Osteoblast (primary cell): ENCODE measurements around the gene CPNE9. TPM values are rescaled to one million over a fixed set of nuclear protein-coding genes. Genes with fewer than 3 reads are reported as not detected.

Experiments used
- DNase-seq: peaks from one replicate; pipeline ENCODE4 v3.0.0; 2011; ENCODE audit warnings: low spot score, mixed read lengths; ENCODE audit not compliant: insufficient read length; ENCODE audit errors: missing footprints
- H2AFZ ChIP-seq: 2 replicates; pipeline ENCODE4 v1.6.0; 2011; ENCODE audit warnings: mild to moderate bottlenecking, low read length
- H3K27ac ChIP-seq: 2 replicates; pipeline ENCODE4 v1.5.1; 2011; ENCODE audit warnings: mild to moderate bottlenecking, low read depth, low read length, moderate library complexity
- H3K27me3 ChIP-seq: 2 replicates; pipeline ENCODE4 v1.6.0; 2012; ENCODE audit warnings: mild to moderate bottlenecking, control low read depth, inconsistent platforms, low read length, moderate library complexity; ENCODE audit not compliant: insufficient read depth
- H3K36me3 ChIP-seq: 2 replicates; pipeline ENCODE4 v1.5.1; 2011; ENCODE audit warnings: mild to moderate bottlenecking, low read length, control low read depth, moderate library complexity; ENCODE audit not compliant: insufficient read depth
- H3K4me1 ChIP-seq: 2 replicates; pipeline ENCODE4 v1.5.1; 2011; ENCODE audit warnings: mild to moderate bottlenecking, low read length, control low read depth, moderate library complexity; ENCODE audit not compliant: insufficient read depth
- H3K4me2 ChIP-seq: 2 replicates; pipeline ENCODE4 v1.6.0; 2011; ENCODE audit warnings: mild to moderate bottlenecking, low read length; ENCODE audit not compliant: insufficient read depth
- H3K4me3 ChIP-seq: fragments of 200-600 bp; sonication (generic); 3 replicates; pipeline ENCODE4 v1.5.1; 2012; ENCODE audit warnings: mild to moderate bottlenecking, low read length, inconsistent platforms; ENCODE audit not compliant: insufficient read depth
- H3K79me2 ChIP-seq: 2 replicates; pipeline ENCODE4 v1.6.0; 2012; ENCODE audit warnings: mild to moderate bottlenecking, low read length, control low read depth, inconsistent platforms; ENCODE audit not compliant: insufficient read depth
- H3K9me3 ChIP-seq: 2 replicates; pipeline ENCODE4 v1.5.1; 2011; ENCODE audit warnings: low read depth, low read length, control low read depth
- H4K20me1 ChIP-seq: 2 replicates; pipeline ENCODE4 v1.6.0; 2012; ENCODE audit warnings: mild to moderate bottlenecking, low read length, control low read depth; ENCODE audit not compliant: insufficient read depth
- total RNA-seq: library from RNA; depleted of rRNA; stranded (reverse); fragments of >200 nt; gene quantifications from 2 replicates; pipeline ENCODE4 v1.2.3, GENCODE V29; 2012
- TF ChIP-seq, protein P1 (sequence below): IDR thresholded peaks from 2 replicates; pipeline ENCODE4 v1.5.1; 2011; ENCODE audit warnings: mild to moderate bottlenecking, low read depth, low read length, moderate library complexity; ENCODE audit errors: extremely low read depth

The CPNE9 gene
- total RNA-seq, 1 donor, result not detected

DNA sequence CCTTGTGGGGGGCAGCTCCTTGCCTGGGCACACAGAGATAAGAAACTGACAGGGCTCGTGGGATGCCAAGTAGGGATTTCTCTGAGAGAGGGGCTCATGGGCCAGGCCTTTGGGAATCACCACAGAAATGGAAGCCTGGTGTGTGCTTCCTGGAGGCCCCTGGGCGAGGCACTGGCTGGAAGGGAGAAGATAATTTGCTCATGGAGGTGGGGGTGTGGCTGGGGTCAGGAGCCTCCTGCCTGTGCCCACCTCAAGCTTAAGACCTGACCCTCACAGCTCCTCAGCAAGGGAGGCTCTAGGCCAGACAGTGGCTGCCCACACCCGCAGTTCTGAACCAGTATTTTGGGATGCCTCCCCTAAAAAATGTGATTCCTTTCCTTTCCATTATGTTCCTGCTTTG, 16.9 kb upstream of the CPNE9 start:
- peak; percentile 73 for DNase-seq
- peaks cover 65% of the 10 kb centered on the region for H3K36me3 ChIP-seq
- TF ChIP-seq, protein P1, sequence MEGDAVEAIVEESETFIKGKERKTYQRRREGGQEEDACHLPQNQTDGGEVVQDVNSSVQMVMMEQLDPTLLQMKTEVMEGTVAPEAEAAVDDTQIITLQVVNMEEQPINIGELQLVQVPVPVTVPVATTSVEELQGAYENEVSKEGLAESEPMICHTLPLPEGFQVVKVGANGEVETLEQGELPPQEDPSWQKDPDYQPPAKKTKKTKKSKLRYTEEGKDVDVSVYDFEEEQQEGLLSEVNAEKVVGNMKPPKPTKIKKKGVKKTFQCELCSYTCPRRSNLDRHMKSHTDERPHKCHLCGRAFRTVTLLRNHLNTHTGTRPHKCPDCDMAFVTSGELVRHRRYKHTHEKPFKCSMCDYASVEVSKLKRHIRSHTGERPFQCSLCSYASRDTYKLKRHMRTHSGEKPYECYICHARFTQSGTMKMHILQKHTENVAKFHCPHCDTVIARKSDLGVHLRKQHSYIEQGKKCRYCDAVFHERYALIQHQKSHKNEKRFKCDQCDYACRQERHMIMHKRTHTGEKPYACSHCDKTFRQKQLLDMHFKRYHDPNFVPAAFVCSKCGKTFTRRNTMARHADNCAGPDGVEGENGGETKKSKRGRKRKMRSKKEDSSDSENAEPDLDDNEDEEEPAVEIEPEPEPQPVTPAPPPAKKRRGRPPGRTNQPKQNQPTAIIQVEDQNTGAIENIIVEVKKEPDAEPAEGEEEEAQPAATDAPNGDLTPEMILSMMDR, result no peak
- no peak overlapping the region for H3K4me2 ChIP-seq
- no peak overlapping the region for H2AFZ ChIP-seq
- peaks cover 5% of the 10 kb centered on the region for H3K4me1 ChIP-seq
- no peaks in the 10 kb centered on the region for H3K27me3 ChIP-seq
- no peaks in the 10 kb centered on the region for H3K79me2 ChIP-seq
- no peak overlapping the region for H3K4me3 ChIP-seq
- H3K9me3 ChIP-seq, result no peaks in the 10 kb centered on the region
- no peaks in the 10 kb centered on the region for H4K20me1 ChIP-seq
- no peak overlapping the region for H3K27ac ChIP-seq

DNA sequence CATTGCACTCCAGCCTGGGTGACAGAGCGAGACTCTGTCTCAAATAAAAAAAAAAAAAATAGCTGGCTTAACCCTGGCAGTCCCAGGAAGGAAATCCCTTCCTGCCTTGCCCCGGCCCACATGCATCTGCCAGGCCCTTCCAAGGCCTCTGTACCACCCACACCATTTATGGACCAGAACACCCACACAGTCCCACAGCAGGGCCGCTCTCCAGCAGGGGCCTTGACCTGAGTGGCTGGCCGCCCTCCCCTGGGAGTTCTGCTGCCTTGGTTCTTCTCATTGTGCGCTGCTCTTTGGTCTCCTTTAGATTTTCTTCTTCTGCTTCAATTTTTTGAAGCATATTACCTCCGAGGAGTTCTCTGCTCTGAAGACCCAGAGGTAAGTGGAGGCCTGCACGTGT, 16.1 kb upstream of the CPNE9 start:
- H3K79me2 ChIP-seq, result no peaks in the 10 kb centered on the region
- H3K27me3 ChIP-seq, result no peaks in the 10 kb centered on the region
- TF ChIP-seq, protein P1, result no peak
- H3K9me3 ChIP-seq, result no peaks in the 10 kb centered on the region
- no peak overlapping the region for H3K27ac ChIP-seq
- H3K4me2 ChIP-seq, result no peak overlapping the region
- DNase-seq, result no peak
- no peaks in the 10 kb centered on the region for H4K20me1 ChIP-seq
- no peak overlapping the region for H3K4me3 ChIP-seq
- peaks cover 5% of the 10 kb centered on the region for H3K4me1 ChIP-seq
- no peak overlapping the region for H2AFZ ChIP-seq
- peaks cover 65% of the 10 kb centered on the region for H3K36me3 ChIP-seq

DNA sequence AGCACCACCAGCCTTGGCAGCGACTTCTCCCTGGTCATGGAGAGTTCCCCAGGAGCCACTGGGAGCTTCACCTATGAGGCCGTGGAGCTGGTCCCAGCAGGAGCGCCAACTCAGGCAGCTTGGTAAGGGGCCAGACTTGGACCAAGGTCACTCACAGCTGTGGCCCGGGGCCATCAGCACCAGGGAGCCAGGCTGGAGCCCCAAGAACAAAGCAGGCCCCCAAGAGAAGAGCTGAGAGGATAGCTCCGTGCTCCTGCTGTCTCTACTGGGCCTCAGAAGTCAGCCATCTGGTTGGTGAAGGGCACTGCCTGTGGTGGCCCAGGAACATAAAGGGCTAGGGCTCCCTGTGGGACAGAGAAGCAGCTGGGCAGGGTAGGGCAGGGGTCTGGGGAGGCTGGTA, 14.7 kb upstream of the CPNE9 start:
- H3K27ac ChIP-seq, result no peak overlapping the region
- H3K36me3 ChIP-seq, result peaks cover 71% of the 10 kb centered on the region

DNA sequence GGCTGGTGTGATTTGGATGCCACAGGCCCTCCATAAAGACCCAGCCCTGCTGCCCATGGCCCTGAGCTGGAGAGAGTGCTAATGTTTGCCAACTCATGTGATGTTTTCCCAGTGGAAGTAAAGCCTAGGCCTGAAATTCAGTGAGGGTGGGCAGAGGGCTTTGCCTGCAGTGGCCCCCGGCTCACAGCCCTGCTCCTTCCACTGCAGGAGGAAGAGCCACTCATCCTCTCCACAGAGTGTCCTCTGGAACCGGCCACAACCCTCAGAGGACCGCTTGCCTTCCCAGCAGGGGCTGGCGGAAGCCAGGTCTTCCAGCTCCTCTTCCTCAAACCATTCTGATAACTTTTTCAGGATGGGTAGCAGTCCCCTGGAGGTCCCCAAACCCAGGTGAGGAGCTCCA, 13.9 kb upstream of the CPNE9 start:
- Histone ChIP-seq H3K4me3 (no peak overlapping the region), H4K20me1 (no peaks in the 10 kb centered on the region), H3K27me3 (no peaks in the 10 kb centered on the region), H3K79me2 (no peaks in the 10 kb centered on the region), H3K4me1 (peaks cover 5% of the 10 kb centered on the region), H2AFZ (no peak overlapping the region), H3K9me3 (no peaks in the 10 kb centered on the region), H3K4me2 (no peak overlapping the region), H3K36me3 (peaks cover 63% of the 10 kb centered on the region), H3K27ac (no peak overlapping the region)
- DNase-seq, result no peak
- TF ChIP-seq, protein P1, result no peak

More for the DNA sequence above, 14.7 kb upstream of the CPNE9 start:
- no peak overlapping the region for H3K4me2 ChIP-seq
- H2AFZ ChIP-seq, result no peak overlapping the region
- H3K27me3 ChIP-seq, result no peaks in the 10 kb centered on the region
- H3K79me2 ChIP-seq, result no peaks in the 10 kb centered on the region
- TF ChIP-seq, protein P1, result no peak
- H3K4me3 ChIP-seq, result no peak overlapping the region
- DNase-seq, result peak; percentile 70
- H3K4me1 ChIP-seq, result peaks cover 5% of the 10 kb centered on the region
- no peaks in the 10 kb centered on the region for H4K20me1 ChIP-seq
- H3K9me3 ChIP-seq, result no peaks in the 10 kb centered on the region
